GM12878 (cell line): ENCODE measurements around the gene ST6GALNAC3. TPM values are rescaled to one million over a fixed set of nuclear protein-coding genes. Genes with fewer than 3 reads are reported as not detected.

Experiments
- ATAC-seq: fragments of 200-7000 bp; cut with Tn5 transposase; 3 replicates; pipeline ENCODE4 v1.9.1; 2020; ENCODE audit warnings: mild to moderate bottlenecking, moderate library complexity
- BruUV-seq: library from RNA; stranded (reverse); fragments of 400-500 nt; replicated peaks from 2 replicates; lab custom pipeline; 2021; lab: Mats Ljungman, UMichigan
- CTCF ChIA-PET: fragments of 300-600 bp; sonication (Branson Sonifier 250); formaldehyde crosslinking; extraction: SDS; loops from one replicate; lab custom pipeline; 2021; ENCODE audit warnings: inconsistent platforms; lab: Yijun Ruan, JAX
- POLR2A ChIA-PET: fragments of 350-600 bp; formaldehyde crosslinking; extraction: SDS; loops from one replicate; lab custom pipeline; 2021; ENCODE audit warnings: inconsistent platforms; lab: Charles Lee
- RAD21 ChIA-PET: fragments of 300-600 bp; sonication (Branson Sonifier 250); formaldehyde crosslinking; loops from one replicate; lab custom pipeline; 2023; ENCODE audit warnings: antibody characterized with exemption; ENCODE audit not compliant: unreplicated experiment; lab: Charles Lee
- SMC1A ChIA-PET: fragments of 300-600 bp; sonication (Branson Sonifier 250); formaldehyde crosslinking; loops from one replicate; lab custom pipeline; 2023; ENCODE audit not compliant: unreplicated experiment, uncharacterized antibody; lab: Charles Lee
- DNase-seq: peaks from one replicate; pipeline ENCODE4 v3.0.0-alpha.2; 2011; ENCODE audit warnings: low read depth, low spot score
- FAIRE-seq: peaks from 3 replicates; lab custom pipeline; 2011; peaks lifted over from hg19 to GRCh38; lab: Jason Lieb, UNC
- H2AFZ ChIP-seq: 2 replicates; pipeline ENCODE4 v1.6.0; 2011; ENCODE audit warnings: low read depth, low read length, control low read depth; ENCODE audit not compliant: control insufficient read depth
- H3K27ac ChIP-seq: 2 replicates; pipeline ENCODE4 v1.5.1; 2011; ENCODE audit warnings: control low read depth; ENCODE audit not compliant: control insufficient read depth, insufficient read depth
- H3K27me3 ChIP-seq, 2 experiments: replicated peaks in 1 of 2; 2 replicates each; pipeline versions ENCODE4 v1.6.0 to v1.6.1; 2011; ENCODE audit warnings: low read length in 1 of 2; ENCODE audit not compliant: control insufficient read depth in 2 of 2, insufficient read depth in 2 of 2
- H3K36me3 ChIP-seq, 2 experiments: 2 replicates each; pipeline ENCODE4 v1.5.1; 2011; ENCODE audit warnings: low read length in 1 of 2; ENCODE audit not compliant: control insufficient read depth in 2 of 2, insufficient read depth in 2 of 2
- H3K4me1 ChIP-seq: 2 replicates; pipeline ENCODE4 v1.6.1; 2011; ENCODE audit warnings: mild to moderate bottlenecking, low read length, moderate library complexity, mixed read lengths; ENCODE audit not compliant: control insufficient read depth, insufficient read depth
- H3K4me2 ChIP-seq: 2 replicates; pipeline ENCODE4 v1.6.0; 2011; ENCODE audit warnings: control low read depth; ENCODE audit not compliant: control insufficient read depth, insufficient read depth
- H3K4me3 ChIP-seq: fragments of 200-600 bp; sonication (generic); 2 replicates; pipeline ENCODE4 v1.5.1; 2016
- H3K79me2 ChIP-seq: 2 replicates; pipeline ENCODE4 v1.6.0; 2011; ENCODE audit warnings: low read length; ENCODE audit not compliant: control insufficient read depth, insufficient read depth
- H3K9ac ChIP-seq: 2 replicates; pipeline ENCODE4 v1.8.0; 2011; ENCODE audit warnings: low read length, control low read depth, mixed read lengths; ENCODE audit not compliant: control insufficient read depth, insufficient read depth
- H3K9me3 ChIP-seq: replicated peaks from 3 replicates; pipeline ENCODE4 v1.5.1; 2011; ENCODE audit warnings: mild to moderate bottlenecking, low read length; ENCODE audit not compliant: control insufficient read depth, insufficient read depth
- H4K20me1 ChIP-seq: 2 replicates; pipeline ENCODE4 v1.6.0; 2011; ENCODE audit not compliant: control insufficient read depth, insufficient read depth
- CHD2 ChIP-seq: IDR thresholded peaks from 2 replicates; pipeline ENCODE4 v1.6.1; 2011; ENCODE audit warnings: low read depth, low read length, improper control_type of control experiment, borderline replicate concordance
- E2F8 ChIP-seq: fragments of 450-650 bp; IDR thresholded peaks from 2 replicates; pipeline ENCODE4 v1.6.1; 2018; ENCODE audit warnings: mild to moderate bottlenecking, low read depth, moderate library complexity; ENCODE audit not compliant: partially characterized antibody
- FOXM1 ChIP-seq: IDR thresholded peaks from 2 replicates; pipeline ENCODE4 v1.6.1; 2012; ENCODE audit warnings: low read depth, mild to moderate bottlenecking, inconsistent platforms, low read length, moderate library complexity
- RAD51 ChIP-seq: fragments of 450-650 bp; IDR thresholded peaks from 2 replicates; pipeline ENCODE4 v1.6.1; 2016; ENCODE audit warnings: moderate library complexity, mild to moderate bottlenecking, inconsistent platforms
- RBBP5 ChIP-seq: fragments of 200-600 bp; sonication (generic); conservative IDR thresholded peaks from 2 replicates; pipeline ENCODE4 v1.6.1; 2016
- RELA ChIP-seq: fragments of 450-650 bp; IDR thresholded peaks from 2 replicates; pipeline ENCODE4 v1.8.0; 2014; ENCODE audit warnings: borderline replicate concordance; ENCODE audit not compliant: partially characterized antibody
- REST ChIP-seq: IDR thresholded peaks from 2 replicates; pipeline ENCODE4 v1.6.1; 2012; ENCODE audit warnings: mild to moderate bottlenecking, low read depth, low read length
- WGBS: methylation state at CpG from one replicate; pipeline ENCODE4 v1.1.6; 2016; ENCODE audit warnings: low lambda C conversion rate; ENCODE audit not compliant: insufficient replicate concordance, insufficient coverage; ENCODE audit errors: missing lambda C conversion rate; 5-methylcytosine and 5-hydroxymethylcytosine counted together
- in situ Hi-C: fragments of 300-500 bp; cut with MboI; formaldehyde crosslinking; loops from 9 replicates; pipeline ENCODE4 v1.14.3; 2018; ENCODE audit warnings: mixed read lengths
- intact Hi-C: fragments of 100-400 bp; cut with micrococcal nuclease; formaldehyde crosslinking; loops from one replicate; pipeline ENCODE4 v1.14.2; 2022; ENCODE audit not compliant: unreplicated experiment
- polyA plus RNA-seq, 11 experiments: library from polyadenylated mRNA; depleted of rRNA in 4 of 11; unstranded in 6 of 11; stranded (reverse) in 5 of 11; fragments of >200 nt; fragmentation: Nextera tagmentation in 4 of 11; fragmentation: Illumina TruSeq in 1 of 11; extraction: Ambion mirVana in 4 of 11; extraction: Trizol in 1 of 11; gene quantifications; 1 replicate in 1 of 11; 2 replicates in 10 of 11; pipeline versions ENCODE4 v1.2.1 to v1.2.3, GENCODE V29; 2011 to 2016; ENCODE audit warnings: inconsistent platforms in 2 of 11, missing spikeins in 2 of 11, low read depth in 1 of 11
- total RNA-seq, 4 experiments: library from RNA; depleted of rRNA in 3 of 4; stranded (reverse); fragments of >200 nt in 3 of 4; fragmentation: Illumina TruSeq in 1 of 4; extraction: Trizol in 1 of 4; gene quantifications; 2 replicates each; pipeline versions ENCODE4 v1.2.1 to v1.2.3, GENCODE V29; 2013 to 2021
- TF ChIP-seq, protein P1 (sequence below): fragments of 450-650 bp; IDR thresholded peaks from 2 replicates; pipeline ENCODE4 v1.6.1; 2016; ENCODE audit warnings: mild to moderate bottlenecking
- TF ChIP-seq, protein P2 (sequence below): fragments of 450-650 bp; formaldehyde crosslinking; IDR thresholded peaks from 2 replicates; pipeline ENCODE4 v1.4.0; 2022; ENCODE audit warnings: mild to moderate bottlenecking, moderate library complexity

Gene ST6GALNAC3
- total and polyA plus RNA-seq, 10 of the 15 experiments (the other 5 are each of a cell fraction or from before 2014, with no cell fraction given), result 0.04 to 0.68 (median 0.18) TPM; not detected in 3

GRCh38 chr1:76480827-76481226 lies 406.3 kb downstream of the ST6GALNAC3 start (continued):
- TF ChIP-seq FOXM1, result no peak

DNA sequence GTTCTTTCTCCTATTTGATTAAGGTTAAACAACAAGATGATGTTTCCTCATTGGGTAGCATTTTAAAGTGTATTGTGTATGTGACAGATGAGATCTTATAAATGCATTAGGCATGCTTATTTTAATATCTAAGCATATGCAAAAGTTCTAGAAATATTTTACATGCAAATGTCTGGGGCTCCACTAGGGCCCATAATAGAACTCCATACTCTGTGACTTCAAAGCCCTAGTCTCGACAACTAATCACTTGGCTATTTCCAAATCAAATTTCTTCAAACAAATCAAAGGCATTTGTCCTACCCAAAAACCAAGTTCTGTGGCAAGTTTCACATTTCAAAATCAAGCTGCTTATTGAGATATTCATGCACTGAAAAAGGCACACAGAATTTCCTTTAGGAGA lies 407.1 kb downstream of the ST6GALNAC3 start:
- Histone ChIP-seq H2AFZ (no peak overlapping the region), H3K4me3 (no peak overlapping the region), H3K9ac (no peak overlapping the region), H3K27ac (no peak overlapping the region), H3K79me2 (no peaks in the 10 kb centered on the region), H3K27me3 (no peaks in the 10 kb centered on the region), H3K36me3 (no peaks in the 10 kb centered on the region), H3K4me1 (no peaks in the 10 kb centered on the region), H3K4me2 (no peak overlapping the region), H3K9me3 (no peaks in the 10 kb centered on the region), H4K20me1 (no peaks in the 10 kb centered on the region)
- no peak for ATAC-seq
- TF ChIP-seq, protein P1, sequence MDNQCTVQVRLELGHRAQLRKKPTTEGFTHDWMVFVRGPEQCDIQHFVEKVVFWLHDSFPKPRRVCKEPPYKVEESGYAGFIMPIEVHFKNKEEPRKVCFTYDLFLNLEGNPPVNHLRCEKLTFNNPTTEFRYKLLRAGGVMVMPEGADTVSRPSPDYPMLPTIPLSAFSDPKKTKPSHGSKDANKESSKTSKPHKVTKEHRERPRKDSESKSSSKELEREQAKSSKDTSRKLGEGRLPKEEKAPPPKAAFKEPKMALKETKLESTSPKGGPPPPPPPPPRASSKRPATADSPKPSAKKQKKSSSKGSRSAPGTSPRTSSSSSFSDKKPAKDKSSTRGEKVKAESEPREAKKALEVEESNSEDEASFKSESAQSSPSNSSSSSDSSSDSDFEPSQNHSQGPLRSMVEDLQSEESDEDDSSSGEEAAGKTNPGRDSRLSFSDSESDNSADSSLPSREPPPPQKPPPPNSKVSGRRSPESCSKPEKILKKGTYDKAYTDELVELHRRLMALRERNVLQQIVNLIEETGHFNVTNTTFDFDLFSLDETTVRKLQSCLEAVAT, result no peak
- TF ChIP-seq CHD2 (no peak), RELA (no peak), E2F8 (no peak), REST (no peak), RAD51 (no peak), RBBP5 (no peak)
- TF ChIP-seq, protein P2, sequence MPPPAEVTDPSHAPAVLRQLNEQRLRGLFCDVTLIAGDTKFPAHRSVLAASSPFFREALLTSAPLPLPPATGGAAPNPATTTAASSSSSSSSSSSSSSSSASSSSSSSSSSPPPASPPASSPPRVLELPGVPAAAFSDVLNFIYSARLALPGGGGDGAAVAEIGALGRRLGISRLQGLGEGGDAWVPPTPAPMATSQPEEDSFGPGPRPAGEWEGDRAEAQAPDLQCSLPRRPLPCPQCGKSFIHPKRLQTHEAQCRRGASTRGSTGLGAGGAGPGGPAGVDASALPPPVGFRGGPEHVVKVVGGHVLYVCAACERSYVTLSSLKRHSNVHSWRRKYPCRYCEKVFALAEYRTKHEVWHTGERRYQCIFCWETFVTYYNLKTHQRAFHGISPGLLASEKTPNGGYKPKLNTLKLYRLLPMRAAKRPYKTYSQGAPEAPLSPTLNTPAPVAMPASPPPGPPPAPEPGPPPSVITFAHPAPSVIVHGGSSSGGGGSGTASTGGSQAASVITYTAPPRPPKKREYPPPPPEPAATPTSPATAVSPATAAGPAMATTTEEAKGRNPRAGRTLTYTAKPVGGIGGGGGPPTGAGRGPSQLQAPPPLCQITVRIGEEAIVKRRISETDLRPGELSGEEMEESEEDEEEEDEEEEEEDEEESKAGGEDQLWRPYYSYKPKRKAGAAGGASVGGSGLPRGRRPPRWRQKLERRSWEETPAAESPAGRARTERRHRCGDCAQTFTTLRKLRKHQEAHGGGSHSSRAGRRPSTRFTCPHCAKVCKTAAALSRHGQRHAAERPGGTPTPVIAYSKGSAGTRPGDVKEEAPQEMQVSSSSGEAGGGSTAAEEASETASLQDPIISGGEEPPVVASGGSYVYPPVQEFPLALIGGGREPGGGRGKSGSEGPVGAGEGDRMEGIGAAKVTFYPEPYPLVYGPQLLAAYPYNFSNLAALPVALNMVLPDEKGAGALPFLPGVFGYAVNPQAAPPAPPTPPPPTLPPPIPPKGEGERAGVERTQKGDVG, result no peak
- ChIA-PET POLR2A (no interaction called here), CTCF (no interaction called here), RAD21 (no interaction called here), SMC1A (no interaction called here)
- intact Hi-C loops, result no loop called here
- in situ Hi-C loops, result no loop called here
- DNase-seq, result no peak
- no TSS peak for BruUV-seq
- no peak for FAIRE-seq
- 0% methylated on average over 1 of the region's 1 CpG for WGBS
